ENCODE measurements around the gene ABLIM2. TPM values are rescaled to one million over a fixed set of nuclear protein-coding genes. Genes with fewer than 3 reads are reported as not detected.

ABLIM2 gene
- total RNA-seq, 4 donors from 2014 or later, result 10.6 to 31.7 (median 20.3) TPM

DNA sequence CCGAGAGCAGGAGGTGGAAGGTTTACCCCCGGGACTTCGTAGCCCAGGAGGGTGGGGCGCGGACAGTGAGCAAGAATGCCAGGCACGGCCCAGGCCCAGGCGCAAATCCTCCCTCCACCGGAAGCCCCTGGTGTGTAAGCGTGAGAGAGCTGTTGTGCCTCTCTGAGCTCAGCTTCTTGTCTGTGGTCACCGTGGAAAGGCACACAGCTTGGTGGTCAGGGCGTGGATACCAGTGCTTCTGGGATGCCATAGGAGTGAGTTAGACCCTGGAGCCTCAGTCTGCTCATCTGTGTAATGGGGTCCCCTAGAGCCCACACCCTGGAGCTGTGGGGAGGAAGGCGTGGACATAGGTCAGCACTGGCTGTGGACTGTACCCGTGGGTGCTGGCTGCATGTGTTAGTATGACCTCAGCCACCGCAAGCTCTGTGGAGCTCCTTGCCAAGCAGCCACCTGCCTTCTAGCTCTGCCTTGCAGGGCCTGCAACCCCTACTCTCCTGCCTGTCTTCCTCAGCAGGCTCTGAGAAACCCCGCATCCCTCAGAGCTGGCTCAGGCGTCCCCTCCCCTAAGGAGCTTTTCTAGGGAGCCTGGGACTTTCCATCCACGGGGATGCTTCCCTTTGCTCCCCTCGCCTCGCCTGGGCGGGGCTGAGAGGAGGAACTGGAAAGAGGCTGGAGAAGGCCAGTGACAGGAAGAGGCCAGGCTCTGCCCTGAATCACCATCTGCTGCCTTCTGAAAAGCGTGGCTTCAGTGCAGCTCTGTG, 190.9 kb downstream of the ABLIM2 start:
- 72 to 78% methylated on average over 21 of the region's 21 CpGs for WGBS, 2 donors
- intact Hi-C loops (cut with DNase I; ENCODE audit: low total_unique reads), result no loop called here
- H3K4me3 ChIP-seq (ENCODE audit: low read depth, poor library complexity, severe bottlenecking), result no peak overlapping the region
- peak in 1 of 2 donors; percentile 78 for DNase-seq (ENCODE audit: low spot score in 2 of 2)
- TF ChIP-seq POLR2A (IDR thresholded peaks at IDR 0.05) (no peak), CTCF (IDR thresholded peaks at IDR 0.05) (no peak)

DNA sequence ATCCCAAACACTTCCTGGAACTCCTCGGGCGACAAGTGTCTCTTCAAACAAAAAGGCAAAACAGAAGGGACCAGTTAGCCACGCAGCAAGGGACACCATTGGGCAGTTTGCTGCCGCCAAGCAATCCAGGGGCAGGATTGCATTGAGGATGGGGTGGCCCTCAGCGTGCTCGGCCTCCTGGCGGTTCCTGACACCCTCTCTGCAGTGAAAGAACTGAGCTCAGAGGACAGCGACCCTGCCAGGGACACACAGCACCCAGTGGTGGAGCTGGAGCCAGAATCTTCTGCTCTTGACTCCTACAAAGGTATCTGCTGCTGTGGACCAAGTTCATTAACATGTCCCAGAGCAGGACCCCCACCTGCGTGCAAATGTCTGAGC, 191.6 kb downstream of the ABLIM2 start:
- H3K4me3 ChIP-seq (ENCODE audit: low read depth, poor library complexity, severe bottlenecking), result no peak overlapping the region
- intact Hi-C loops (cut with DNase I; ENCODE audit: low total_unique reads), result no loop called here
- peak in 1 of 2 donors; percentile 75 for DNase-seq (ENCODE audit: low spot score in 2 of 2)
- TF ChIP-seq POLR2A (IDR thresholded peaks at IDR 0.05) (no peak), CTCF (IDR thresholded peaks at IDR 0.05) (no peak)
- 90 to 92% methylated on average over 9 of the region's 9 CpGs for WGBS, 2 donors

- 85 to 88% methylated on average over 28 to 37 of the region's 37 CpGs for WGBS, 2 donors
- peak in 1 of 2 donors; percentile 80 for DNase-seq (ENCODE audit: low spot score in 2 of 2)
- TF ChIP-seq POLR2A (IDR thresholded peaks at IDR 0.05) (no peak), CTCF (IDR thresholded peaks at IDR 0.05) (no peak)
- intact Hi-C loops (cut with DNase I; ENCODE audit: low total_unique reads), result no loop called here
- H3K4me3 ChIP-seq (ENCODE audit: low read depth, poor library complexity, severe bottlenecking), result no peak overlapping the region
Observed at GRCh38 chr4:7966281-7967062, 192.1 kb downstream of the ABLIM2 start.

DNA sequence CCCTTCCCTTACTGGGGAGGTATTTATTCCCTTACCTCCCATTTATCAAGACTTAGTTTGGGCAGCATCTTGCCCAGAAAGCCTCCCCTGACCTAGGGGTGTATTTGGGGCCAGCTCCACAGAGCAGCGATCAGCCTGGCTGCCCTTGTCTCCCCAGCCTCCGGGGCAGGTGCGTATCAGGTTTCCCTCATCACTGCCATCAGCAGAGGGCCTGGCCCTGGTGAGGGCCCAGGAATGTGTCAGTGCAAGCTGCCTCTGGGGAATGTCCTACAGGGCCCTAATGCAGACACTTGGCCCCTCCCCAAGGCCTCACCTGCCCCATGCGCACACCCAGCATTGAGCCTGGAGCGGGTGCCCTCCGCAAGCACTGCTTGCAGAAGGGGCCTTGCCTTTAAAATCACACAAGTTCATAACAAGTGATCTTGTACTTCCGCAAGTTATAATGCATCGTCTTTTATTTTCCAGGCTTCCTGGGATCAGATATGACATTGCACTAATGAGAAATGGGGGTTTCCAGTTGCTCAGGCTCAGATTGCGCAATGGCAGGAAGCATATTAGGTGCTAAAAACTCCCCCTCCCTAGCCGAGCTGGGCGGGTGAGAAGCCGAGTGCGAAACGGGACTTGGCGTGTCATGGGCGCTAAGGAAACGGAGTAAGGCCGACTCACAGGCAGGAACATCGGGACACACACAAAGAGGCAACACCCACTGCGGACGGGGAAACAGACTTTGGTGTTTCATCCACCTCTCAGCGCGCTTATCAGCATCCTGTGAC, 193.5 kb downstream of the ABLIM2 start:
- intact Hi-C loops (cut with DNase I; ENCODE audit: low total_unique reads), result no loop called here

More for the DNA sequence above, 193.5 kb downstream of the ABLIM2 start:
- no peak overlapping the region for H3K4me3 ChIP-seq (ENCODE audit: low read depth, poor library complexity, severe bottlenecking)
- DNase-seq (ENCODE audit: low spot score in 2 of 2), result peak; percentile 67 to 84
- TF ChIP-seq POLR2A (IDR thresholded peaks at IDR 0.05) (no peak), CTCF (IDR thresholded peaks at IDR 0.05) (no peak)
- 42 to 52% methylated on average over 23 of the region's 23 CpGs for WGBS, 2 donors

All from lower leg skin (tissue), 4 donors.